GM20431 (cell line): ENCODE measurements around the gene SF3B4.
"Not testable (repeated sequence)": the region's sequence is repeated elsewhere in the genome, so short reads cannot be mapped to it uniquely, and the experiment has no call there.

Experiments used
- in situ Hi-C: fragments of 300-500 bp; cut with MseI, MboI; formaldehyde crosslinking; loops from one replicate; pipeline ENCODE4 v1.15.0; 2020; ENCODE audit warnings: low sequenced_read_pairs; ENCODE audit not compliant: unreplicated experiment

SF3B4 gene

GRCh38 chr1:149903836-149904491, 23.6 kb downstream of the SF3B4 start:
- in situ Hi-C loops: no loop called here

DNA sequence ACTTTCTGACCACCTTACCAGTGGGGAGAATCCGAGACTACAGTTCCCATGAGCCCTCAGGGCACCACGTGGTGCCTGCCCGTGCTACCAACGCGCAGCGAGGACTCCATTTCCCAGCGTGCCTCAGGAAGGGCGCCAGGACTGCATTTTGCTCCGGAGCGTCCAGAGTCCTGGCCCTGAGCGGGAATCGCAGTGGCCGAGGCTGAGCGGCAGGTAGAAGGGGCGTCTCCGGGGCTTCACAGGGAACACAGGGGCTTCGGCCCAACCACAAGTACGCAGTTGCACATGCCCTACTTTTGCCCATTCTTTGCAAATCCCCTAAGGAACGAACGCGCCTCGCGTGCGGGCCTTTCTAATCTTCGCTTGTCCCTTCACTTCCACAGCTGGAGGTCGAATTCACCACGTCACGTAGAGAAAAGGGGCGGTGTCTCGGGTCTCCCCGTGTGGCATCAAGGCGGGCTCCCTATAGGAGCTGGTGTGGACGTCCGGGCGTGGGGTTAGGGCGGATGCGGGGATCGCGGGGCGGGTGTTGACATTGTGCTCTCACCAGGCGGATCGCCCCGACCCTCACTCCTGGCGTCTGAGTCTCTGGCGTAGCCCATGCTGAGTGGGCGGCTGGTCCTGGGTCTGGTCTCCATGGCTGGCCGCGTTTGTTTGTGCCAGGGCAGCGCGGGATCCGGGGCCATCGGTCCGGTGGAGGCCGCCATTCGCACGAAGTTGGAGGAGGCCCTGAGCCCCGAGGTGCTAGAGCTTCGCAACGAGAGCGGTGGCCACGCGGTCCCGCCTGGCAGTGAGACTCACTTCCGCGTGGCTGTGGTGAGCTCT, 27.9 kb downstream of the SF3B4 start, which contains the start of gene BOLA1:
Gene BOLA1 (plus strand): TSS at position 109 of the 825 bp plus-strand sequence. CDS start 492 bp downstream, at position 601.
- in situ Hi-C loops: no loop called here

GRCh38 chr1:149896575-149896974, 31.0 kb downstream of the SF3B4 start:
- in situ Hi-C loops: no loop called here

DNA sequence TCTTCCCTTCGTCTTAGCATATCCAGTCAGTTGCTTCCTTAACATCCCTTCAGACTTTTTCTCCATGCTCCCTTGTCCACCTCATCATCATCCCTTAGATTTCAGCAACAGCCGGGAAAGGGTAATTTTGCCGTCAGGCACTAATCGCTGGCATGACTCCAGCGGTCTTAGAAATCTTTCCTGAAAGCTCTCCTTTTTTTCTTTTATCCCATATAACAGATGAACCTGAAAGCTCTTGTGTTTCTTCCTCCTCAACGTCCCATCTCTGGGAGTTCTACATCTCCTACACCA, 38.7 kb downstream of the SF3B4 start:
- in situ Hi-C loops: no loop called here

DNA sequence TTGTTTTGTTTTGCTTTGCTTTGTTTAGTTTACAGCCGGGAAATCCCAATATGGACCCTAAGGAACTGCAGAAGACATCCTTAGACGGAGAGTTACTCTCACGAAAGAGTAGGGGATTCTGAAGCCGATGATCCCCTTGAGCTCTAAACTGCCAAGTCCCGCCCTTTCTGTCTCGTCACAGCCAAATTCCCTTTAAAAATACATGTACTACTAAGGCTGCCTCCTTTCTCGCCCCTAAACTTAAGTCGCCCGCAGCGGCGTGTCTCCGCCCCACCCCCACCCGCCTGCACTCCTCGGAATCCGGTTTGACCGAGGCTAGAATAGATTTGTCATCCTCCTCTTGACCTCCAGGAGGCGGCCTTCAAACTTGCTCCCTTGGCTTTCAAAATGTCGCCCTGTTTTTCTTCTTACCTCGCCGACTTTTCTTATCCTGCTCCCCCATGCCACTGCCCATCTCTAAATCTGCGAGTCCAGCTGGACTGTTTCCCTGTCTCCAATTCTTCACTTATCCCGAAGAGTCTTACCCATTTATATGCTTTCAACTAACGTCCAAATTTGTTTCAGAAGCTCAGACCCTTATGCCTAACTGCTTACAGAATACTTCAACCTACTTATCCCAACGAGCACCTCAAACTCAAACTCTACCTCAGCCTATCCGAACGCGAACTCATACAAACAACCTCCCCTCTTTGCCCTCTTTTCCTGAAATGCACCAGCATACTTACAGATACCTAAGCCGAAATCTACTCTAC, 39.2 kb downstream of the SF3B4 start:
- in situ Hi-C loops: no loop called here

GRCh38 chr1:149887456-149888246, 40.0 kb downstream of the SF3B4 start:
- in situ Hi-C loops: no loop called here

GRCh38 chr1:149887196-149887455, 40.5 kb downstream of the SF3B4 start:
- in situ Hi-C loops: not testable (repeated sequence)

DNA sequence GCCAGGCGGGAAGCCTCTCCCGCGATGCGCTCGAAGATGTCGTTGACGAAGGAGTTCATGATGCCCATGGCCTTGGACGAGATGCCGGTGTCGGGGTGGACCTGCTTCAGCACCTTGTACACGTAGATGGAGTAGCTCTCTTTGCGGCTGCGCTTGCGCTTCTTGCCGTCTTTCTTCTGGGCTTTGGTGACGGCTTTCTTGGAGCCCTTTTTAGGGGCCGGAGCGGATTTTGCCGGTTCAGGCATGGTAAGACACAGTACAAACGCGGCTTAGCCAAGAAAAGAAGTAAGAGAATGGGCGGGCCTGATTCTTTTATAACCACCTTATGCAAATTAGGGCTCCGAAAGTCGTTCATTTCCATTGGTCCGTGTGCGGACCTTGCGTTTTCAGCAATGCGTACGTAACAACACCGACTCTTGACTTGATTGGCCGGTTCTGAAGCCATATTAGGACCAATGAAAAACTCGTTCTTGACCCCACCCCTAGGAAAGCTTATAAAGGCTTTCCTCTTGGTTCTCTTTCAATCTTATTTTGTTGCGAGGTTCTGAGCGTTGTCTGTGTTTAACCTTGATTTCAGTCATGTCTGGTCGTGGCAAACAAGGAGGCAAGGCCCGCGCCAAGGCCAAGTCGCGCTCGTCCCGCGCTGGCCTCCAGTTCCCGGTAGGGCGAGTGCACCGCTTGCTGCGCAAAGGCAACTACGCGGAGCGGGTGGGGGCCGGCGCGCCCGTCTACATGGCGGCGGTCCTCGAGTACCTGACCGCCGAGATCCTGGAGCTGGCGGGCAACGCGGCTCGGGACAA, 41.0 kb downstream of the SF3B4 start:
- in situ Hi-C loops: no loop called here

DNA sequence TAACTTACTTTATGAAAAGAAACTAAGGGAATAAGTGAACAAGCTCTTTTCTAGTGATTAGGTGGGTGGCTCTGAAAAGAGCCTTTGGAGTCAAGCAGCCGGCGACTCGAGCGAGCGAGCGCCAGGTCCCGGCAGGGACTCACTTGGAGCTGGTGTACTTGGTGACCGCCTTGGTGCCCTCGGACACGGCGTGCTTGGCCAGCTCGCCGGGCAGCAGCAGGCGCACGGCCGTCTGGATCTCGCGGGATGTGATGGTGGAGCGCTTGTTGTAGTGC, 41.5 kb downstream of the SF3B4 start:
- in situ Hi-C loops: not testable (repeated sequence)

DNA sequence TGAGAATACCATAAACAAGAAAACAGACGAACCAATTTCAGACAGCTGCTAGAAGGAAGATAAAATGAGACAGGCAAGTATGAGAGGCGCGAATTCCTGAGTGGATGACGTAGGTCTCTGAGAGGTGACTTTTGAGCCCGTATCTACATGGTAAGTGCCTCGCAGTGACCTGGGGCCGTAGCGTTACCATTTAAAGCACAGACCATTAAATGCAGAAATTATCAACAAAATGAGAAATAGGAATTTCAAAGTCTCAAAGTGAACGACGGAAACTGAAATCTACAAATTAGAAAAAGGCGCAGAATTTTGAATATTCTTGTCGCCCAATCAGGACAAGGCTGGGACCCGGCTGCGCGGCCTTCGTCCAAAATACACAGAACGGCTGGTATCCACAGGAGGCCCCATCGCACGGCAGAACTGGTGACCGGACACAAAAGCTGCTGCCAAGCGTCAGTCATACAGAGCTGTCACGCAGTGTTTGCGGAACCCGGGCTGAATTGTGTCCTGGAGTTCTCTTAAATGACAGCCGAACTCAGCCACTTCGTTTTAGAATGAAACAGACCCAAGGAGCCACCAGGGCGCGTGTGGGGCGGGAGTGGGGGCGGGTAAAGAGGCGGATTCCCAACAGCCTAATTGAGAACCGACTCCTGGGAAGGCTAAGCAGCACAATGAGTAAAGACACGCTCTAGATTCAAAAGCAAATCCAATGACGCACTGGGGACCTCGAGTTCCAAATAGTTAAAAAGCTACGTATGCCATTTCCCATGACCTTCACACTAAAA, 42.1 kb downstream of the SF3B4 start:
- in situ Hi-C loops: no loop called here

GRCh38 chr1:149884433-149885338, 42.9 kb downstream of the SF3B4 start:
- in situ Hi-C loops: no loop called here

- in situ Hi-C loops: no loop called here
Observed at GRCh38 chr1:149883598-149884247, 43.9 kb downstream of the SF3B4 start.

GRCh38 chr1:149881876-149882275, 45.7 kb downstream of the SF3B4 start:
- in situ Hi-C loops: no loop called here

DNA sequence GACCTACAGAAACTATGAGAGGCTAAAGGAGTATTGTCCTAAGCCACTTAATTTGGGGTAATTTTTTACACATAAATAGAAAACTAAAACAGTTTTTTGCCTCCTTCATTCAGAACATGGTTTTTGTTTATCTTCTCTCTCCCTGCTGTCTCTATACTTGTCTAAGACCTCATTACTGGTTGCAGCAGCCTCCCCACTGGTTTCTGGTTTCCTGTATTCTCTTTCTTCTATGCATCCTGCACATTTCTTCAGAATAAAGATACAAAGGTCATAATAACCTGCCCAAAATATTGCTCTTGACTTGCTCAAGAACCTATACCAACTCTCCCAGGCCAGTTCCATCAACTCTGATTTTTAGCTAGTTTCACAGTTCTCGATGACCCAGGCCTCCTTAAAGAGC, 48.0 kb downstream of the SF3B4 start:
- in situ Hi-C loops: no loop called here

- in situ Hi-C loops: no loop called here
Observed at GRCh38 chr1:149877211-149877946, 50.2 kb downstream of the SF3B4 start.
